Chondrocyte (in vitro differentiated cells): ENCODE data around the gene MARCHF10. TPM values are rescaled to one million over a fixed set of nuclear protein-coding genes. Genes with fewer than 3 reads are reported as not detected.
"Not testable (repeated sequence)": the region's sequence is repeated elsewhere in the genome, so short reads cannot be mapped to it uniquely, and the experiment has no call there.

Source experiments
- DNase-seq: peaks from one replicate; pipeline ENCODE4 v3.0.0; 2021; ENCODE audit warnings: mixed read lengths, low spot score
- H3K27ac Mint-ChIP-seq: one replicate; pipeline ENCODE4 v1.8.0; 2021; ENCODE audit warnings: mild to moderate bottlenecking, moderate library complexity, mixed read lengths; ENCODE audit not compliant: unreplicated experiment
- H3K27me3 Mint-ChIP-seq: 2 replicates; pipeline ENCODE4 v1.8.0; 2021; ENCODE audit warnings: low read depth, mixed read lengths
- H3K36me3 Mint-ChIP-seq: 2 replicates; pipeline ENCODE4 v1.8.0; 2021; ENCODE audit warnings: low read depth, mixed read lengths
- H3K4me1 Mint-ChIP-seq: 2 replicates; pipeline ENCODE4 v1.8.0; 2021; ENCODE audit warnings: low read depth, mild to moderate bottlenecking, mixed read lengths
- H3K4me3 Mint-ChIP-seq: one replicate; pipeline ENCODE4 v1.8.0; 2021; ENCODE audit warnings: mild to moderate bottlenecking, moderate library complexity, mixed read lengths; ENCODE audit not compliant: unreplicated experiment
- H3K9me3 Mint-ChIP-seq: 2 replicates; pipeline ENCODE4 v1.8.0; 2021; ENCODE audit warnings: low read depth, mixed read lengths
- total RNA-seq: library from RNA; stranded (reverse); gene quantifications from 3 replicates; pipeline ENCODE4 v1.2.1, GENCODE V29; 2021
- TF ChIP-seq, protein P1 (sequence below): fragments of 200-600 bp; sonication (generic); IDR thresholded peaks from 2 replicates; pipeline ENCODE4 v1.5.0; 2021; ENCODE audit warnings: antibody characterized with exemption, mild to moderate bottlenecking, moderate library complexity

MARCHF10 gene
- total RNA-seq, 1 donor from 2014 or later, result 0.17 TPM

DNA sequence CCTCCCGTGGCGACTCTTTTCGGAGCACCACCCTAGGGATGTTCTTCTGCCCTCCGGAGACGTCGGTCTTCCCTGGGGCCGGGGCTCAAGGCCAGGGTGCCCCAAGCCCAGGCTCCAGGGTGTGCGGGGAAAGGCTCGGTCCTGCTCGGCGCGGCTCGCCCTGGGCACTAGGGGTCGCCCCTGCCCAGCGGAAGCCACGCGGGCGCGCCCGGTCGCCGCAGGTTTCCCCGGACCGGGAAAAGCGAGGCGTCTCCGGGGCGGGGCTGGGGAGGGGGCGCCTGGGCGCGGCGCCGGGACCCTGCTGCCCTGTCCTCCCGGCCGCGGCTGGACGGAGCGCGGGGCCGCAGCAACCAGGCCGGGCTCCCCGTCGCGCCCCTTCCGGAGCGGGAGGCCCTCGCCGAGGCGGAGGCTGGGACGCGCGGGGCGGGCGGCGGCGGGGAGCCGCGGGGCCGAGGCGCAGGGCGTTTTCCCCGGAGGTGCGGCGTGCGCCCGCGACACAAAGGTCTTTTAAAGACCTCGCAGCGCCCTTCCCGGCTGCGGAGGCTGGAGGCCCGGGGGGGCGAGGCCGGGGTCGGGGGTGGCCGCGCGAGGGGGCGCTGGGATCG, 104.2 kb downstream of the MARCHF10 start:
- no peaks in the 10 kb centered on the region for H3K27me3 Mint-ChIP-seq
- TF ChIP-seq, protein P1, sequence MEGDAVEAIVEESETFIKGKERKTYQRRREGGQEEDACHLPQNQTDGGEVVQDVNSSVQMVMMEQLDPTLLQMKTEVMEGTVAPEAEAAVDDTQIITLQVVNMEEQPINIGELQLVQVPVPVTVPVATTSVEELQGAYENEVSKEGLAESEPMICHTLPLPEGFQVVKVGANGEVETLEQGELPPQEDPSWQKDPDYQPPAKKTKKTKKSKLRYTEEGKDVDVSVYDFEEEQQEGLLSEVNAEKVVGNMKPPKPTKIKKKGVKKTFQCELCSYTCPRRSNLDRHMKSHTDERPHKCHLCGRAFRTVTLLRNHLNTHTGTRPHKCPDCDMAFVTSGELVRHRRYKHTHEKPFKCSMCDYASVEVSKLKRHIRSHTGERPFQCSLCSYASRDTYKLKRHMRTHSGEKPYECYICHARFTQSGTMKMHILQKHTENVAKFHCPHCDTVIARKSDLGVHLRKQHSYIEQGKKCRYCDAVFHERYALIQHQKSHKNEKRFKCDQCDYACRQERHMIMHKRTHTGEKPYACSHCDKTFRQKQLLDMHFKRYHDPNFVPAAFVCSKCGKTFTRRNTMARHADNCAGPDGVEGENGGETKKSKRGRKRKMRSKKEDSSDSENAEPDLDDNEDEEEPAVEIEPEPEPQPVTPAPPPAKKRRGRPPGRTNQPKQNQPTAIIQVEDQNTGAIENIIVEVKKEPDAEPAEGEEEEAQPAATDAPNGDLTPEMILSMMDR, result peak; percentile 96
- peaks cover 2% of the 10 kb centered on the region for H3K36me3 Mint-ChIP-seq
- peaks cover 9% of the 10 kb centered on the region for H3K9me3 Mint-ChIP-seq
- H3K27ac Mint-ChIP-seq, result no peak overlapping the region
- peaks cover 40% of the 10 kb centered on the region for H3K4me1 Mint-ChIP-seq
- no peak for DNase-seq
- peak overlapping the region; percentile 78 for H3K4me3 Mint-ChIP-seq

DNA sequence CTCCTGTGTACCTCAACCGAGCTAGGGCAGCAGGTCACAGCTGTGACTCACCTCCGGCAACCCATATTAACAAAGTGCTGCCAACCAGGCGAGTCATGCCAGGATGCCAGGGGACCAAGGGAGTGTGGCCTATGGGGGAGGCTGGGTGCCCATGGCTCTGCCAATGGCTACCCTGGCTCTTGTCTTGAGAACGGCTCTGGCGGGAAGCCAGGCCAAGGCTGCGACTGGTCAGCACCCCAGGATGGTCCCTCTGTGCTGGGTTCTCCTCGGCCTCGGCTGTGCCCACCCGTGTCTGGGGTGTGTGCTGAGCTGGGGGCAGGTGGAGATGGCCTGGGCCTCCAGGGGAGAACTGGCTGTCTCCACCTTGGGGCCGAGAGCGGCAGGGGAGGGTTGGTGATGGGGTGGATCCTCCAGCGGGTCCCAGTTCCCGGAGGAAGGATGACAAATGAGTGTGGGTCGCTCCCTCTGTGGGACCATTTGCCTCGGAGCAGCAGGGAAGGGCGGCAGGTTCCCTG, 104.8 kb downstream of the MARCHF10 start:
- Mint-ChIP-seq H3K9me3 (peaks cover 4% of the 10 kb centered on the region), H3K36me3 (no peaks in the 10 kb centered on the region), H3K27me3 (no peaks in the 10 kb centered on the region), H3K4me1 (peaks cover 46% of the 10 kb centered on the region), H3K27ac (no peak overlapping the region), H3K4me3 (peak overlapping the region; percentile 60)
- TF ChIP-seq, protein P1, result no peak
- peak; percentile 93 for DNase-seq

DNA sequence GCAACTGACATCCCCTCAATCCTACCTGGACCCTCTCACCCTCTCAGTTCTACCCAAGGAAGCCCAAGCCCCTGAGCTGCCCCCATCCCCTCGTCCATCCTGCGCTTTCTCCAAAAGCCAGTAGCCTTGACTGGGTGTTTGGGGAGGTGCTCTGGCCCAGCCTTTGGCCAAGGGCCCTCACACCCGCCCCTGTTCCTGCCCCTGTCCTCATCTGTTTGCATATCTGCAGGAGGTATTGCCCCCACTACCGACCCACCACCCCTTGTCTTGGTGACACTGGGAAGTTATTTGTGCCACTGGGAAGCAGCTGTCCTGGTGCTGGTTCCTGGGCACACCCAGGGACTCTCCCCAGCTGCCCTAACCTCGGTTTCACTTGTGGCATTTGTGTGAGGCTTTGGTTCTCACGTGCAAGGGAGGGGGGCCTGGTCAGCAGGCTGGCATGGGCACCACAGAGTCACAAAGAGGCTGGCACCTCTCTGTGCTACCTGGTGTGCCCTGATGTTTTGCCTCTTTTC, 105.3 kb downstream of the MARCHF10 start:
- H3K36me3 Mint-ChIP-seq, result no peaks in the 10 kb centered on the region
- peaks cover 3% of the 10 kb centered on the region for H3K9me3 Mint-ChIP-seq
- no peak overlapping the region for H3K4me3 Mint-ChIP-seq
- H3K4me1 Mint-ChIP-seq, result peaks cover 48% of the 10 kb centered on the region
- DNase-seq, result peak; percentile 38
- H3K27ac Mint-ChIP-seq, result no peak overlapping the region
- no peaks in the 10 kb centered on the region for H3K27me3 Mint-ChIP-seq
- TF ChIP-seq, protein P1, result no peak

DNA sequence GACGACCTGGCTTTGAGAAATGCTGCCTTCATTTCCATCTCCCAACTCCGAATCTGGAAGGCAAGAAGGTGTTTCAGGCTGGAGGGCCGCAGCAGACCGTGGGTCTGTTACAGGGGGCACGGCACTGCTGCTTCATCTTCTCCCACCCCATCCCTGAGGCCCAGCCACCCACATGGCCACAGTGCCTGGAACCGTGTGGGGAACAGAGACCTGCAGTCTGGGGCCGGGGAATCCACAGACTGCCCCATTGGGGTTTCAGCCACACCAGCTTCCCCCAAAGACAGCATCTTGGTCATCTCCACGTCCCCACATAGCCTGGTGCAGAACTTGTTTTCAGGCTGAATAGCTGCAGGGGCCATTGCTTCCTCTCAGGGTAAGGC, 106.4 kb downstream of the MARCHF10 start:
- H3K27me3 Mint-ChIP-seq, result no peaks in the 10 kb centered on the region
- H3K9me3 Mint-ChIP-seq, result no peaks in the 10 kb centered on the region
- no peak overlapping the region for H3K4me3 Mint-ChIP-seq
- peaks cover 51% of the 10 kb centered on the region for H3K4me1 Mint-ChIP-seq
- no peaks in the 10 kb centered on the region for H3K36me3 Mint-ChIP-seq
- TF ChIP-seq, protein P1, result no peak
- DNase-seq, result no peak
- no peak overlapping the region for H3K27ac Mint-ChIP-seq

DNA sequence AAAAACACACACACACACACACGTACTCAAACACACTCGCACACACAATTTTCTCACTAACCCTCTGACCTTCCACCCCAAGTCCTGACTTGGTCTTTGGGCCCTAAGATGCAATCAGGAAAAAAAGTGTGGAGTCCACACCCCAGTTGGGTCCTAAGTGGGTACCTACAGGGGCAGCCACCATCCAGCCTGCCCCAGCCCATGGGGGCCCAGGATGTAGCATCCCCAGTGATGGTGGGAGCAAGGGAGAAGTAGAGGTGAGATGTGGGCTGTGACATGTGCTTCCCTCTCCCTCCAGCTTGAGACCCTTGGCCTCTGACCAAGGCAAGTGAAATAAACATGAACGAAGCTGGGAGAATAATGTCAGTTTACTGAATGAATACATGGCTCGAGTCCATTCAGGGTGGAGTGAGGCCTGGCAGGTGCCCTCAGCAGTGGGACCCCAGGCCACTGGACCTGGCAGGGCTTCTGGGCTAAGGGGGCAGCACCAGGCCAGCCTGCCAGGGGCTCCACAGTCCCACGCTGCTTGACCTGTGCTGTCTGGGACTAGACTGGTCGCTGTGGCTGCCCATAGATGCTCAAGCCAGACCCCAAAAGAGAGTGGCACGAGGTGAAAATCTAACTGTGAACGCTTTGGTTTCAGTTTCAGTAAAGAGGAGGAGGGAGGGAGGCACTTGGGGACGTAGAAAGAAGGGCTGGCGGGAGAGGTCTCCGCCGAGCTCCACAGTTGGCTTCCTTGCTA, 107.0 kb downstream of the MARCHF10 start:
- TF ChIP-seq, protein P1, result no peak
- DNase-seq, result peak; percentile 61
- Mint-ChIP-seq H3K27ac (no peak overlapping the region), H3K9me3 (no peaks in the 10 kb centered on the region), H3K4me1 (peaks cover 50% of the 10 kb centered on the region), H3K36me3 (no peaks in the 10 kb centered on the region), H3K27me3 (no peaks in the 10 kb centered on the region), H3K4me3 (no peak overlapping the region)

DNA sequence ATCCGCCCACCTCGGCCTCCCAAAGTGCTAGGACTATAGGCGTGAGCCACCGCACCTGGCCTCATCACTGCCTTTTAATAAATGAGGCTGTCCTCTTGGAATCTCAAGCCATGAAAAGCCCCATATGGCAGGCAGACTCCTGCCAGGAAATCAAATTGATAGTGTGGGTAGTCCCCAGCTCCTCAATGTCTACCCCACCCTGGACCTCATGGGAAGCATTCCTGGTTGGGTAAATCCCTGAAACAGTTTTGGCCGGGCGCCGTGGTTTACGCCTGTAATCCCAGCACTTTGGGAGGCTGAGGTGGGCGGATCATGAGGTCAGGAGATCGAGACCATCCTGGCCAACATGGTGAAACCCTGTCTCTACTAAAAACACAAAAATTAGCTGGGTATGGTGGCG, 109.7 kb downstream of the MARCHF10 start:
- H3K27me3 Mint-ChIP-seq, H3K9me3 Mint-ChIP-seq, H3K4me3 Mint-ChIP-seq, H3K36me3 Mint-ChIP-seq: not testable (repeated sequence)
- DNase-seq, result peak; percentile 44
- Mint-ChIP-seq H3K27ac (peak overlapping the region; percentile 82), H3K4me1 (peaks cover 30% of the 10 kb centered on the region)
